HG03159 (cell line): Measurements from ENCODE around the gene ZNF423.

ENCODE experiments used
- ATAC-seq: cut with Tn5 transposase; IDR thresholded peaks from one replicate; pipeline ENCODE4 v1.9.1; 2021; ENCODE audit warnings: mild to moderate bottlenecking, moderate library complexity; ENCODE audit not compliant: unreplicated experiment

Gene ZNF423

DNA sequence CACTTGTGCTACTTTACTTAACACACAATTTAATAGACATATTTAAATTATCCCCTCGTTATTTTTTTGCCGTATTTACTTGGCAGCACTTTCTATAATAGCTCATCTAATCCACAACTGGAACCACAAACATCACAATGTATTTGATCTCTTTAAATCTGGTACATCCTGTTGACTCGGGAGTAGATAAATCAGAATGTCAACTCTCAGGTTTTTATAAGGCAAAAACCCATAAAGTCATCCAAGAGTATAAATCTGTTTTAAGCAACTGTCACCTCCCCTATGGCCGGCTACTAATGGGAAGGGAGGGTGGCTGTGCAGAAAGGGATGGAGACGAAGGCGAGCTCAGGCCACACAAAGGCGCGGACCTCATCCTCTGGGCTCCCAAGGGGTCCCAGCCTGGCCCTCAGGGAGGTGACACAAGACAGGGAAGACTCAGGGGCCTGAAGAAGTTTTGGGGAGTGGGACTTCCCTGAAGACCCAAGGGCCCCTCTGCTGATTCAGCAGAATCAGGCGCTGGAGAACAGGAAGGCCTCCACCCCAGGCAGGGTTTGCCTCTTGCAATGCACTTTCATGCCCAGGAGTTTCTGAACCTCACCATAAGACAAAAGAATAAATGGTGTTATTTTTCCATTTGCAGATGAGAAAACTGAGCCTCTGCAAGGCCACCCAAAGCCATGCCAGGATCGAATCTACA lies 122.5 kb downstream of the ZNF423 start:
- ATAC-seq: no peak

DNA sequence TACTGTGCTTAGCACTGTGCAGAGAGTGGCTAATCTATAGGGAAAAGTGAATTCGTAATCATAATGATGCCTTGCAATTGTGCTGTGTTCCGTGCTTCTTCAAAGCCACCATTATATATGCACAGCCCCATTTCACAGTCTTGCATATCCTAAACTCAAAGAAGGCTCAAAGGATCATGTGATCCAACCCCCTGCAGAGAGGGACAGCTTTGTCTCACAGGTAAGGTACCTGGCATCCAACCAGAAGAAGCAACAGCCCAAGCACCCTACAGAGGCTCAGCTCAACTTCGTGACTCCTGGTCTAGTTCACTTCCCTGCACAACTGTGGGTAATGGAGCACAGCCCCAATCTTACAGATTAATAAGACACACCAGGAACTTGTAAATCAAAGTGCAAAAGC lies 124.0 kb downstream of the ZNF423 start:
- ATAC-seq: no peak

DNA sequence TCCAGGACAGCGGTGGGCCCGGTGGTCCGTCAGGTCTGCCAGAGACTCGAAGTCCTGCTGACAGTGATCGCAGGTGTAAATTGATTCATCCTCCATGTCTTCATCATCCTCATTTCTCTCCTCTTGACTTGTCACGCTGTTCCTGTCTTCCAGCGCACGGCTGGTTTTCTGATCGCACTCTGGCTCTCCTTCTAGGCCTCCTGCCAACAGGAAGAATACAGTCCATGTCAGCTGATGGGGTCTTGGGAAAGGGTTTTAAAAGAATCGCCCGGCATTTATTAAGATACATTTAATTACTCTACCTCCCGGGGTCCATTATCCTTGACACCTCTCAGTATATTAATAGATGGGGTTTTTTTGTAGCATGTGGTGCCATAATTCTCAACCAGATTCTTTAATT lies 125.1 kb downstream of the ZNF423 start:
- no peak for ATAC-seq

DNA sequence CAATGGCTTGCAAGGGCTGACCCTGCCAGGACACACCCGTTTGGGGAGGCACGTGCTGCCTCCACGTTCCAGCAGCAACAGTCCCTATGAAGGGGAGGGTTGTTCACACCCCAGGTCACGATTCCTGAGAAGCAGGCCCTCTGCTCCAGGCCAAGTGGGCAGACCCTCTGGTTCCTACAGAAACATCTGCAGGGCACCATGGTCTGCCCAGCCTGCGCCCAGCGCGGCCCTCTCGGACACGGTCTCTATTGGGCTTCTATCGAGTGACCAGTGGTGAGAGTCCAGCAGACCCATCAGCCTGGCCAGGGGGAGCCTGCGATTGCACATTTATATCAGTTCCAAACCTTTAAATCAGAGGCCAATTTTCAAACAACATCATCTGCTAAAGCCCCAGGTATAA lies 128.3 kb downstream of the ZNF423 start:
- ATAC-seq: no peak

DNA sequence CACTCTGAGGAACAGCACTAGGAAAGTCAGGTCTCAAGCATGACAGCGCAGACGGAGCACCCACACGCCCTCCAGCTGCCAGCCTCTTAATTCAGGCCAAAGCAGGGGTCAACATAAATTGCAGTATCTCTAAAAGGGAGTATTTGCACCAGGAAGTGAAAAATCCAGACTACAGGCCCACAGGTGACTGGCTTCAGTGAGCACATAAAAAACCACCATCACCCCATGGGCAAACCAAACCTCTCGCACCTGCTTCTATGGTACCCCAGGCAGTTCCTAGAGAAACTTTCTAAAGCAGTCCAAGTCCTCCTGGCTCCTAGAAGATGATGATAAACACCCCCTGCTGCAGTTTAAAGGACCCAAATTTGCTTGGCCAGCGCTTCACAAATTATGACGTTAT lies 129.8 kb downstream of the ZNF423 start:
- no peak for ATAC-seq

DNA sequence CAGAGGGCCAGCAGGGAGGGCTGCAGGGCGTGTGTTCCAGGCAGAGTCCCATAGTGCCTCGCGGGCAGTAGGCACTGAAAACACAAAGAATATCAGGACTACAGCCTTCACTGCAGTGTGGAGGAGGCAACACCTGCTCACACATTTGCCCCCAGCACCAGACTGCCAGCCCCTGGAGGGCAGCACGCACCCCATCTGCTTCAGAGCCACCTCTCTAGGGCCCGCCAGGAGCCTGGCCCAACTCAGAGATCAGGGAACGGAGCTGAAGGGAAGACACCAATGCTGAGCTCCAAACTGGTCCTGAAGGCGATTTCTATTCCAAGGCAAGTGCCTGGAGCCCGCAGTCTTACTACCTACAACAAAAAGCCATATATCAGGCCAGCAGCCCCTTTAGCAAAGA lies 130.3 kb downstream of the ZNF423 start:
- no peak for ATAC-seq

DNA sequence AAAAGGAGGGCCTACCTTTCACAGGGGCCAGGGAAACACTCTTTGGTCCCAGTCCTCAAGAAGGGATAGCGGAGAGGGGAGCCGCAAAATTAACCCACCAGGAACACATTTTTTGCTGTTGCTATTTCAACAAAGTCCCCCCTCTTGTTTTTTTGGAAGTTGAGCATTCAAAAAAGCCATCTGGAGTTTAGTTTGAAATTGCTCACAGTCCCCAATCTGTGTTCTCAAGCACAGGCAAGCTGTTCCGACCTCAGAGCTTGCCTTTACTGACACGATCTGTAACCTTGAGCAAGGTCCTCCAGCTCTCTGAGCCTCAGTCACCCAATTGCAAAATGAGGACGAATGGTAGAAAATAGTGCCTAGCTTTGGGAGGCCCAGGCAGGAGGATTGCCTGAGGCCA lies 131.1 kb downstream of the ZNF423 start:
- no peak for ATAC-seq

DNA sequence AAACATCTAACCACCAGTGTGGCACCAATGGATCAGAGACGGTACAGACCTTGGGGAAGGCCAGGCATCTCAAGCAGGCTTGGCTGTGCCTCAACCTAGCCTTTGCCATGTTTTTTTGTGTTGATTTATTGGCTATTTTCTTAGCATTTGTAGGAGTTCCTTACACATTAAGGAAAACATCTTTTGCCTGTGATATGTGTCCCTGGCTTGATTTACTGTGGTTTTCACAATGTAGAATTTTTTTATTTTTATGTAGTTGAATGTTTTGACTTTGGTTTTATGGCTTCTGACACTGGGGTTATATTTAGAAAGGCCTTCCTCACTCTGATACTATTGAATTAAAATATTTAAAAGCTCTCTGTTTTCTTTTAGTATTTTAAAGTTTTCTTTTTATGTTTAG lies 132.6 kb downstream of the ZNF423 start:
- ATAC-seq: no peak

DNA sequence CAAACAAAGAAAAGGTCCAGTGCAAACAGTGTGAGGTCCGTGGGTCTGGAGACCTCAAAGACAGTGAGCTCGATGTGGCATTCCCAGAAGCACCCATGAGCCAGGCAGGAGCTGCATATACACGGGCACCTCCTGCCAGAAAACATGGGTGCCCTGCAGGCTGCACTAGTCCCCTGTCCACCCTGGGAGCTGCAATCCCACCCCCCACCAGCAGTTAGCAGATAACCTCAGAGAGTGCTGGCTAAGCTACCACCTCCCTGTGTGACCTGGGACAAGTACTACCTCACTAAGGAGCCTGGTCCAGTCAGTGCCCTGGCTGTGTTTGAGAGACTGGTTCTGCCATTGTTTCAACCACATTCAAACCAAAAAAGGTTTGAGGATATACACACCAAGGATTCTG lies 135.7 kb downstream of the ZNF423 start:
- ATAC-seq: no peak

DNA sequence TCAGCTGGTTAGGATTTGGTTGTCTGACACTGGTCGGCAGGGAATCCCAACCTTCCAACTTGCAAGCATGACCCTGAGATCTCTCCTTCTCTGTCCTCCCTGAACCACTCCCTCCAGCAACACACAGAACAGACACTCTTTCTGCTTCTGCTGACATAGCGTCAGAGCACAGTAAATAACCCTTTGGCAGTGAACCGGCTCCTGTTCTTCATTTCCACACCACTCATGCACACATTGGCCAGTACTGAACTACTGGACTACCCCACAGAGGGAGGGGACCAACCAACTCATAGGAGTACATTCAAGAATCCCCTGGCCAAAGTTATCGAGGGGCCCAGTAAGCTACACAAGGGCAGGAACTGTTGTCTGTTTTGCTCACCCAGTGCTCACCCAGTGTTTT lies 138.2 kb downstream of the ZNF423 start:
- ATAC-seq: no peak

DNA sequence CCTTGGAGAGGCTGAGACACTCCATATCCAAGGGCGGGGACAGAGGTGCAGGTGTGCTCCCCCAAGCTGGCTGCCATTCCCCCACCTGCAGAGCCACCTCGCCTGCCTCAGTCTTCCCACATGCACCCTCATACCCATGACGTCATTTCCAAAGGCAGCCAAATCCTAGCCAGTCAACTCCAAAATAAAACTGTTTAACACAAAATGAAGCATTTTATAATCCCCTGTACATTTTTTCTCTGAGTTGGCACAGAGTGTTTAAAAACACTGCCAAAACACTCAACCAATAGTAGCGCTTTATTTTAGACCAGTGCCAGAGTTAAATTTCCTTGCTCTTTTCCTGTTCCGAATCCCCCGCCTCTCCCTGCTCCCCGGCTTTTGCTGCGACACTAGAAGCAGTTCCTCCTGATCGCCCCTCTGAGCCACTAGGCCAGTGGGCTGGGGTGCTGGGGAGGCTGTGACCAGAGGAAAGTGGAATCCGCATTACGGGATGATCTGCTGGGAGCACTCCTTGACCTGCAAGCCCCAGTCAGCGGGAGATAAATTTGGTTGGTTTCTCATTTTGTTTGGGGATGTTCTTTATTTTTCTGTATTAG lies 139.5 kb downstream of the ZNF423 start:
- ATAC-seq: no peak

DNA sequence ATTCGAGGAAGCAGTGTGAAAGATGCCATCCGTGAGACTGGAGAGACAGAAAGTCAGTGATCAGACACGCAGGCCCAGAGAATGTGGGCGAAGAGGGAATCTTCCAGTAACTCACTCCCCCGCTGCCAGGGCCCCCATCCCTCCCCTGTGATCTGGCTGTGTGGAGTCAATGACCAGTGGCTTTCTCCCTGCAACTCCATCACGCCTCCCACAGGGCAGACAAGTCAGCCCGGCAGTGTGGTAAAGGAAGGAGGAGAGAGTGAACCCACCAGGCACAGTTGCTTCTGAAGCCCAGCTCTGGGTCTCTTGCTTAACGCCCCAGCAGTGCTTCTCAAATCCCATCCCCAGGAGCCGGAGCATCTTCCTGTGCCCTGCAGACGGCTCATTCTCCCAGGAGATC lies 142.1 kb downstream of the ZNF423 start:
- ATAC-seq: no peak

DNA sequence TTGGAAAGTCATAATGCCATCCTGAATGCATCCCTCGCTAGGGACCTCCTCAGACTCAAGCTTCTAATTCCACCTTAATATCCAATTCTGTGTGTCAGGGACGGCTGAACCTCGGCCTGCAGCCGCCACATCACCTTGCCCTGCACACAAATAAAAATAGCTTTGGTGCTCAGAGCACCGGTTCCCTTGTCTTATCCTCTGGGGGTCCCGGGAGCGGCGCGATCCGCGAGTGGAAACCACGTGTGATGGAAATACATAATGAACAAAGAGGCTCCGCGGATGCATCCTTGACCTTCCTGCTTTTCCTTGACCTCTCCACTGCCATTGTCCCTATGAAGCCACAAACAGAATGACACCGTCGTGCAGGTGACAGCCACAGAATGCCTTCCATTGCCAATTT lies 143.4 kb downstream of the ZNF423 start:
- ATAC-seq: no peak

DNA sequence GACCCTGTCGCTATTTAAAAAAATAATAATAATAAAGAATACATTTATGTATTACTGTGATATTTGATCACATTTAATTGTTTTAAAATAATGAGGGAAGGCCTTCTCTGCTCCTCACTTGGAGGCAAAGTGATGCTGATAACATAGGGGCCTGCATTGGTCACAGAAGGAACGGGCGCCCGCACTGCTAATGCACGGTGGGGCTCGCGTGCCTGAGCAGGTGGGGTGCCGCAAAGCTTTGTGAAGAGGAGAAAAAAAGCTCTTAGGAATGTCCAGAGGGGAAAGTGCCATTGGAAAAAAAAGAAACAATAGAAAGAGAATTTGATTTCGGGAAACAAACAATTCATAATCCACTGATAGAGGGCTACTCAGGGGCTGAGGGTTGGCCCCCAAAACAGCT lies 143.8 kb downstream of the ZNF423 start:
- no peak for ATAC-seq

DNA sequence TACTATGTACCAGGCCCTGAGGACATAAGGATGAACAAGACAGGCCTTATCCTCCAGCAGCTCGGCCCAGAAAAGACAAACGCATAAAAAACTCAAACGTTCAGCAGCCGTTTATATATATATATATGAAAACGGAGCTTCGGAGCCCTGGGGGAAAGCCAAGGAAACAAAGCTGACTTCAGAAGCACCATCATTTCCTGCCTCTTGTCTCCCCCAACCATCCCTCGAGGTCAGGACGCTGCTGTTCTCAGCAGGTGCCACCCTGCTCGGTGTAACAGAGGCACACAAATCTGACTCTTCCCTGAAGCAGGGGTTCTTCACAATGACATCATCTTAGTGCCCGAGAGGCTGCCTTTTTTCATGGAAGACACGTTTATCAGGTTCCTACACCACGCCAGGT lies 146.9 kb downstream of the ZNF423 start:
- ATAC-seq: no peak

DNA sequence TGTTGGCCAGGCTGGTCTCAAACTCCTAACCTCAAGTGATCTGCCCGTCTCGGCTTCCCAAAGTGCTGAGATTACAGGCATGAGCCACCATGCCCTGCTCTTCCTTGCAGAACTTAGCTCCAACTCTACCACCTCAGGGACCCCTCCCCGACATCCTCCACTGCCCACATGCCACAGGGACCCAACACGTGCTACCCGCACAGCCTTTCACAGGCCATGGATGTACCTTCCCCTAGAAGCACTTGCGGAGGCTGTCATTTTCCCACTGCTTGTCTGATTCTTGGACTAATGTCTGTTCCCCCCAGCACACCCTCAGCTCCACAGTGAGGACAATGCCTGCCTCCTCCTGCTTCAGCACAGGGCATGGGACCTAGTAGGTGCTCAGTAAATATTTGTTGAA lies 147.4 kb downstream of the ZNF423 start:
- ATAC-seq: no peak

DNA sequence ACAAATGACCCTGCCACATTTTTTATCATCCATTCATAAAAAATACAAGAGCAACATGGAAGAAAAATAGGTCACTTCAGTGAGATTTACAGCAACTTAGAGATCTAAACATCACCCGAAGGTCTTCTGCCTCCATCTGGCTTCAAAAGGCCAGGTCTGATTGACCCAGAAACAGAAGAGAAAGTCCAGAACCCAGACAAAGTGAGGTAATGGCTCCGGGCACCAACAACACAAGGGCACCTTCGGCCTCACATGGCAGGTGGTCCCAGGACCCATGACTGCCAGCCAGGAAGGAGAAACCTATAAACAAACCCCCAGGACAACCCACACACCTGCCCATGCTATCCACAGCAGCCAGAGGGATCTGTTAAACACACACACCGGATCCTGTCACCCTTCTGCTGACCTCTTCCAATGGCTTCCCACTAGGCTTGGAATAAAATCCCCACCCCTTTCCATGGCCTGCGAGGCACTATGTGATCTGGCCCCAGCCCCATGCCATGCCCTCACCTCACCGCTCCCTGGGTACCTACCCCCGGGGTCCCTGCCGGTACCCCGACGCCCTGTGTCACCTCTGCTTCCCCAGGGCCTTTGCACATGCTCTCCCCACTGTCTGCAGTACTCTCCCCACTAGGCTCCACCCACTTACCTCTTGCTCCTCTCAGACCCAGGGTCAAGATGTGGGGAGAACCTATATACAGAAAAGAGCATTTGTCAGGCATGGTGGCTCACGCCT lies 149.1 kb downstream of the ZNF423 start:
- ATAC-seq: no peak

DNA sequence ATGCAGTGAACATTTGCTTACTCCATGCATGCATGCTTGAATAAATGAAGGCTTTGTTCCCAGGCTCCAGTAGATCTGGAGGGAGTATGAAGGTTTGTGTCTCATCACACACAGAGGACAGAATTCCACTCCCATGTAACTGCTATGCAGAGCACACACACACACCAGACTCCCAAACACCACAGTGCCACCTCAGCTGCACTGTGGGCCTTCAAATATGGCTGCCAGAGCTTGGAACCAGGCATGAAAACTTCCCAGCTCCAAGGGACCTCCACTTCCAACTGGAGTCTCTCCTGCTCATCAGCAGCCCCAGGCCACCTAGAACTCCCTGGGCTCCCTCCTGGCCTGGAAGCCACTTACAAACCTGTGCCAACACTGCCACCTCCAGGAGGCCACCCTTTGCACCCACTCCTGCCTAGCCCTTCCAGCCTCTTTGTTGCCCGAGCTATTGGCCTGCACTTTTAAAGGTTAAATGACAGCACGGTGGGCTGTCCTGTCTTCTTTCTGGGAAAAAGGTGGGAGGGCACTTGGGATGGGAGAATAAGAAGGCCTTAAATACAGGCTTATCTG lies 151.2 kb downstream of the ZNF423 start:
- no peak for ATAC-seq

DNA sequence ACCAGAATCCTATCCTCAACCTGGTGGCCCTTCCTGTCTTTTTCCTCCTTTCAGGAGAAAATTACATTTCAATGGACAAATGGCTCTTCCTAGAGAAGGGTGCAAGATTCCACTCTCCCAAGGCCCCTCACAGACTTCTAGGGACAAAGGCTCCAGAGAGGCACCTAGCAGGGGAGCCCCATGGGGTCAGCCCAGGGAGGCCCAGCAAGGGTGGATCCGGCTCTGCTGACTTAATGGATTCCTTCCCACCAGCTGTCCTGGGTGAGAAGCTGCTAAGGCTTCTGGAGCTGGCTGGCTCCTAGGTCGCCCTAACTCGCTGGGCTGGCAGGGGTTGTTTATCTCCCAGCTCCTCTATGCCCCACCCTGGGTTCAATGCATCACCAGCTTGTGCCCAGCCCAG lies 152.4 kb downstream of the ZNF423 start:
- no peak for ATAC-seq

DNA sequence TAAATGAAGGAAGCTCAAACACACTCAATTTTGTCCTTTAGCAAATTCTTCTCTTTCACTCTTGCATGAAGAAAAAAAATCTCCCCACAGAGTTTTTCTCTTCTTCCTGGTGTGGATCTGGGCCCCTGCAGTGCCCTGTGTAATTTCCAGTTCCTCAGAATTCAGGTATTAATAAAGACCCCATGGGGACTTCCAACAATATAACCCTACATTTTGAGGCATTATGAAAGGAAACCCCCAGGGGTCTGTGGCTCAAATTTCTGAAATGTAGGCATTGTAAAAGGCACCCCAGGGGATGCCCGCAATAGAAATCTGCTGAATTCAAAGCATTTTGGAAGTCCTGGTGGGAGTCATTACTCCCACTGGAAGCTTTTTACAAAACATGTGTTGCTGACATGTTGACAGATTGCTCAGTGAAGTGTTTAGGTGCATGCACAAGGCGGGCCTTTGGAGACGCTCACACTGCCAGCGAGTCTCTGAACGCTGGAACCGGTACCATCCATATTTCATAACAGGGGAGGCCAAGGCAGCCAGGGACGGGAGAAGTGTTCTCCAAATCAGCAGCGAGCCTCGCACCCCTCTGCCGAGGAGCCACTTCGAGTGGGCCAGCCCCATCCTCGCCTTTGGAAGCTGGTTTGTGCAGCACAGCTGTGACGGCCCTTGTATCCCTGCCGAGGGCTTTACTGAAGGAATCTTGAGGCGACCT lies 154.0 kb downstream of the ZNF423 start:
- no peak for ATAC-seq

DNA sequence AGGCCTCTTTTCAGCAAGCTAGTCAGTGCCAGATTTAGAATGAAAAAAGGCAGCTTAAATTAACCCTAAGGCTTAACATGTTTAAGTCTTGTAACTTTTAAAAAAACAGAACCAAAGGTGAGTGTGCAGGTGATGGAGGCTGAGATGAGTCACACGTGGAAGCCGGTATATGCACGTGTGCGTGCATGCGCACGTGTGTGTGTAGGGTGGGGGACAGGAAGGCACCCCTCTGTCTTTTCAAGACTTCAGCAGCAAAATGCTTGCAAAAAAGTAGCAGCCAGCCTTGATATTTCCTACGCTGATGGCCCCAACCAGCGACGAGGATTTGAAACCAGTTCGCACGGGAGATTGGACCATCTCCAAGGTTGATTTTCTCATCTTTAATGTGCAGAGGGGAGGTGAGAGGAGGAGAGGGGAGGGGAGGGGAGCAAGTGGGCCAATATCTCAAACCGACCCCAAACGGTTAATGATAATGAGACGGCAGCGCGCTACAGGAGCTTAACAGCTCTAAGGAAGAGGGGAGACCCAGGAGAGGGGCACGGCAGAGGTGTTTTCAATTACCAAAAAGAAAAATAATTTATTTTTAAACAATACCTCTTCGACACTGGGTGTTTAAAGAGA lies 154.7 kb downstream of the ZNF423 start:
- ATAC-seq: no peak
